ENCODE data around the gene SSC4D.
"Not testable (repeated sequence)": the region's sequence is repeated elsewhere in the genome, so short reads cannot be mapped to it uniquely, and the experiment has no call there.

Gene SSC4D

GRCh38 chr7:76421097-76421496, 11.6 kb upstream of the SSC4D start:
- not testable (repeated sequence) for DNase-seq (ENCODE audit: low read depth)

- not testable (repeated sequence) for DNase-seq (ENCODE audit: low read depth)
These were observed 8.3 kb upstream of the SSC4D start for GRCh38 chr7:76417654-76418310.

GRCh38 chr7:76412249-76412648, 2.8 kb upstream of the SSC4D start:
- DNase-seq (ENCODE audit: low read depth), result no peak

GRCh38 chr7:76411626-76412025, 2.1 kb upstream of the SSC4D start:
- no peak for DNase-seq (ENCODE audit: low read depth)

GRCh38 chr7:76408121-76408560, 1.4 kb downstream of the SSC4D start:
- no peak for DNase-seq (ENCODE audit: low read depth)

- DNase-seq (ENCODE audit: low read depth), result no peak
These were observed 1.8 kb downstream of the SSC4D start for GRCh38 chr7:76407718-76408117.

GRCh38 chr7:76405738-76406137, 3.8 kb downstream of the SSC4D start:
- DNase-seq (ENCODE audit: low read depth), result no peak

- DNase-seq (ENCODE audit: low read depth), result no peak
These were observed 5.6 kb downstream of the SSC4D start for GRCh38 chr7:76403780-76404494.

- DNase-seq (ENCODE audit: low read depth), result not testable (repeated sequence)
These were observed 6.4 kb downstream of the SSC4D start for GRCh38 chr7:76403097-76403496.

- DNase-seq (ENCODE audit: low read depth), result no peak
These were observed 9.2 kb downstream of the SSC4D start for GRCh38 chr7:76400248-76400647.

- peak; percentile 78 for DNase-seq (ENCODE audit: low read depth)
These were observed 11.9 kb downstream of the SSC4D start for GRCh38 chr7:76397409-76398183.

GRCh38 chr7:76396864-76397263, 12.6 kb downstream of the SSC4D start:
- DNase-seq (ENCODE audit: low read depth), result no peak

- DNase-seq (ENCODE audit: low read depth), result no peak
These were observed 13.4 kb downstream of the SSC4D start for GRCh38 chr7:76395965-76396726.

GRCh38 chr7:76395605-76395964, 13.9 kb downstream of the SSC4D start:
- DNase-seq (ENCODE audit: low read depth), result not testable (repeated sequence)

GRCh38 chr7:76394957-76395356, 14.5 kb downstream of the SSC4D start:
- no peak for DNase-seq (ENCODE audit: low read depth)

GRCh38 chr7:76393116-76394031, 16.1 kb downstream of the SSC4D start:
- peak; percentile 87 for DNase-seq (ENCODE audit: low read depth)

- DNase-seq (ENCODE audit: low read depth), result no peak
These were observed 16.9 kb downstream of the SSC4D start for GRCh38 chr7:76392531-76393115.

- DNase-seq (ENCODE audit: low read depth), result no peak
These were observed 19.4 kb downstream of the SSC4D start for GRCh38 chr7:76390092-76390491.

GRCh38 chr7:76387789-76388188, 21.7 kb downstream of the SSC4D start:
- not testable (repeated sequence) for DNase-seq (ENCODE audit: low read depth)

- no peak for DNase-seq (ENCODE audit: low read depth)
These were observed 22.7 kb downstream of the SSC4D start for GRCh38 chr7:76386691-76387260.
